ENCODE results near the gene CHRM5.
"Not testable (repeated sequence)": the region's sequence is repeated elsewhere in the genome, so short reads cannot be mapped to it uniquely, and the experiment has no call there.

Gene CHRM5

GRCh38 chr15:33985287-33985686 lies 17.0 kb downstream of the CHRM5 start:
- DNase-seq (ENCODE audit: low read depth, low spot score) = no peak
- H3K4me3 ChIP-seq (ENCODE audit: low read length) = no peak overlapping the region

GRCh38 chr15:33985751-33986150 lies 17.5 kb downstream of the CHRM5 start:
- H3K4me3 ChIP-seq (ENCODE audit: low read length) = no peak overlapping the region
- DNase-seq (ENCODE audit: low read depth, low spot score) = no peak

- no peak for DNase-seq (ENCODE audit: low read depth, low spot score)
- H3K4me3 ChIP-seq (ENCODE audit: low read length) = no peak overlapping the region
Measured at GRCh38 chr15:33987444-33987843, 19.1 kb downstream of the CHRM5 start.

DNA sequence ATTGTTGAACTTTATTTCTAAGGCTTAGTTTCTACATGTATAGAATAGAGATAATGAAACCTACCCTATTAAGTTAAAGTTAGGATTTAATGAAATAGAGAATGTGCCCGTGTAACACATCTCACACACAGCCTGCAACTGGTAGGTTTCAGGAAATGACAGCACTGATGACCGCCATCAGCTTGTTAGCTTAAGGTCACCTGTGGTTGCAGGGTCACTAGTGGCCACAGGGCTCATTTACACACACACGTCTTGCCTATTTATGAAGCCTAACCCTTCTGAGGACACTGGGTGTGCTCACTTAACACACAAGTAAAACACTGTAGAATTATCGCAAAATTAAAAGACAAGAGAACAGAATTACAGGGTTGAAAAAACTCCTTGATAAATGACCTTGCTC lies 20.1 kb downstream of the CHRM5 start:
- no peak for DNase-seq (ENCODE audit: low read depth, low spot score)
- no peak overlapping the region for H3K4me3 ChIP-seq (ENCODE audit: low read length)

GRCh38 chr15:33994005-33994615 lies 25.8 kb downstream of the CHRM5 start:
- peak; percentile 7 for DNase-seq (ENCODE audit: low read depth, low spot score)
- no peak overlapping the region for H3K4me3 ChIP-seq (ENCODE audit: low read length)

- DNase-seq (ENCODE audit: low read depth, low spot score); H3K4me3 ChIP-seq (ENCODE audit: low read length): not testable (repeated sequence)
Measured at GRCh38 chr15:33995666-33996065, 27.4 kb downstream of the CHRM5 start.

DNA sequence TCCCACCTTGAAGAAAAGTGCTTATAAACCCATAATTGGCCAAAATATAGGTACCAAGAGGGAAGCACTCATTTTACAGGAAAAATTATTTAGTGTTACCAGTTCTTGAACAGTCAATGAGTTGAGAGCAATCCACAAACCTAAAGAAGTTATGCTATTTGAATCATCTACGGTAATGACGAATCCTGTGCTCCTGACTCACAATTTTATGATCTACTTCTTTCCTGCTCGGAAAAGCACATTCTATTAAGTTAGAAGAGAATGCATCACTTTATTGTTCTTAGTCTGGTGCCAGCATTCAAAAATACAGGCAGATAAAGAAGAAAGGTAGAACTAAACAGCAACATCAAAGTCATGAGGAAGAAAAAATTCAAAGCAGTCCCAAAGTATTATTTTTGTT lies 33.2 kb downstream of the CHRM5 start:
- DNase-seq (ENCODE audit: low read depth, low spot score) = no peak
- H3K4me3 ChIP-seq (ENCODE audit: low read length) = no peak overlapping the region

DNA sequence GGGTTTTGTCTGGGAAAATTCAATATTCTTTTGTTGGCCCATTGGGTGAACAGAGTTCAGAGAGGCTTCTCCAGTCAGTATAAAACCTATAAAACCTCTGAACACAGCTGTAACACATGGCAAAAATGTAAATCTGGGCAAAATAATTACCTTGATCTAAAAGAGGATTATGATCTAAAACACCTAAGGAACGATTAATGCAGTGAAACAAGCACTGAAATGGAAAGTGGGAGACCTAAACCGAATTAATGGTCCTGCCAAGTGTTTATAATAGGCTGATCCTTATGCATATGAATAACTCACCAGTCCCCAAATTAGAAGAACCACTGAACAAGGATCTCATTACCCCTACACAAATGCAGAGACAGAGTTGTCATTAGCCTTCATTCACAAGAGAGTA lies 38.1 kb downstream of the CHRM5 start:
- H3K4me3 ChIP-seq (ENCODE audit: low read length) = no peak overlapping the region
- no peak for DNase-seq (ENCODE audit: low read depth, low spot score)

DNA sequence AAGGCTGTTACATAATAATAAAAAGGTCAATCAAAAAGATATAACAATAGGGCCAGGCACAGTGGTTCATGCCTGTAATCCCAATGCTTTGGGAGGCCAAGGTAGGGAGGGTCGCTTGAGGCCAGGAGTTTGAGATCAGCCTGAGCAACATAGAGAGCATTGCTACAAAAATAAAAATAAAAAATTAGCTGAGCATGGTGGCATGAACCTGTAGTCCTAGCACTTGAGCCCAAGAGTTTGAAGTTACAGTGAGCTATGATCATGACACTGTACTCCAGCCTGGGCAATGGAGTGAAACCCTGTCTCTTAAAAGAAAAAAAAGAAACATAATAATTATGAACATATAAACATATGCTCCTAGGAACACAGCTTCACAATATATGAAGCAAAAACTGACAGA lies 41.4 kb downstream of the CHRM5 start:
- DNase-seq (ENCODE audit: low read depth, low spot score) = no peak
- H3K4me3 ChIP-seq (ENCODE audit: low read length) = no peak overlapping the region

- no peak overlapping the region for H3K4me3 ChIP-seq (ENCODE audit: low read length)
- DNase-seq (ENCODE audit: low read depth, low spot score) = no peak
Measured at GRCh38 chr15:34010921-34011320, 42.6 kb downstream of the CHRM5 start.

DNA sequence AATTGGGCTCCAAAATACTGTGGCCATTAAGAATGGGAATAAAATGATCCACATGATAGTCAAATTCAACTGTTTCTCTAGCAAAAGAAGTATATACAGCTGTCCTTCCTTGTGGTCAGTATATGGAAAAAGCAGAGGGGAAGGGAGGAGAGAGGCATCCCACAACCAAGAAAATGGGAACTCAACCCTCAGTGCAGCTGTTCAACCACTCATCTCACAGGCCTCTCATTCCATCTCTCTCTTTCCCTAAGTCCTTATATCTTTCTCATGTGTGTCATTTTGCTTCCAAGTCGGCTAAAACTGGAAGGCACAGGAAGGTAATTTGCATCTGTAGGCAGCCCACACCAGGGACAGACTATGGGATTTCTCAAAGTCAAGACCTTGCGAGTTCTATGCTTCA lies 43.2 kb downstream of the CHRM5 start:
- no peak overlapping the region for H3K4me3 ChIP-seq (ENCODE audit: low read length)
- no peak for DNase-seq (ENCODE audit: low read depth, low spot score)

DNA sequence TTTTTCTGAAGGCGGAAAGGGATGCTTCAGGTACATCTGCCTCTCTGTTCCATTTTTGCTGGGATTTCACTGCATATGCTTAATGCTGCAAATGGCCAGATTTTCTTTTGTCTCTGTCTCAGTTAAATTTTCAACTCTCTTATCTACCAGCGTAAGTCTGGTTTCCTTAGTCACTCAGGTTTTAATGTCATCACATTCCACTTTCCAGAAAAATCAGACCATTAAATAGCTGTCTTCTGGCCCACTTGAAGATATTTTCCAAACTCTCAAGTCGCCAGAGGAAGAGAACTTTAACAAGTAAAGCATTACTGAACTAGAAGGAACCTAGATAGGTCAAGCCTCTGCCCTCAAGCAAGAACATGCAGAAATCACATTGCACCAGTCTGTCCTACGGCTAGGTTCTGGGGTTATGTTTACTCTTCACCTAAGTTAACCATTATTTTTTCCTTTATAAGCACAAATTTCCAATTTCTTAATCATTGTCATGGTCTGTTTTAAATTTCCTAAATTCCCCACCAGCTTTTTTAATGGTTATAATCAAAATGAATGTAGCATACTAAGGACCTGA lies 44.2 kb downstream of the CHRM5 start:
- no peak overlapping the region for H3K4me3 ChIP-seq (ENCODE audit: low read length)
- DNase-seq (ENCODE audit: low read depth, low spot score) = no peak

DNA sequence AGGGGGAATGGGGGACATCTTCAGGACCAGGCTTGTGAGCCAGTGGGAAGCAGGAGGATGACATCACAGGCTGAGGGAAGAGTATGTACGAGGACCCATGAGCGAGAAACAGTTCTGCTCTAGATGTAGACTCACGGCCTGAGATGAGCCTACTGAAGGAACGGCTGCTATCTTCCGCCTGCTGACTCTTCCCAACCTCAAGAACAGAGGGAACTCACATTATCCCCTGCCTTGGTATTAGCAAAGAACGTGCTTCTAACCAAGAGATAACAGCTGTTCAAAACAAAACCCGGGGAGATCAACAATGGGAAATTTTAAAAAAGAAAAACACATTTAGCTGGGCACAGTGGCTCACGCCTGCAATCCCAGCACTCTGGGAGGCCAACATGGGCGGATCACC lies 45.4 kb downstream of the CHRM5 start:
- no peak overlapping the region for H3K4me3 ChIP-seq (ENCODE audit: low read length)
- no peak for DNase-seq (ENCODE audit: low read depth, low spot score)

- DNase-seq (ENCODE audit: low read depth, low spot score) = no peak
- no peak overlapping the region for H3K4me3 ChIP-seq (ENCODE audit: low read length)
Measured at GRCh38 chr15:34014556-34014955, 46.3 kb downstream of the CHRM5 start.

DNA sequence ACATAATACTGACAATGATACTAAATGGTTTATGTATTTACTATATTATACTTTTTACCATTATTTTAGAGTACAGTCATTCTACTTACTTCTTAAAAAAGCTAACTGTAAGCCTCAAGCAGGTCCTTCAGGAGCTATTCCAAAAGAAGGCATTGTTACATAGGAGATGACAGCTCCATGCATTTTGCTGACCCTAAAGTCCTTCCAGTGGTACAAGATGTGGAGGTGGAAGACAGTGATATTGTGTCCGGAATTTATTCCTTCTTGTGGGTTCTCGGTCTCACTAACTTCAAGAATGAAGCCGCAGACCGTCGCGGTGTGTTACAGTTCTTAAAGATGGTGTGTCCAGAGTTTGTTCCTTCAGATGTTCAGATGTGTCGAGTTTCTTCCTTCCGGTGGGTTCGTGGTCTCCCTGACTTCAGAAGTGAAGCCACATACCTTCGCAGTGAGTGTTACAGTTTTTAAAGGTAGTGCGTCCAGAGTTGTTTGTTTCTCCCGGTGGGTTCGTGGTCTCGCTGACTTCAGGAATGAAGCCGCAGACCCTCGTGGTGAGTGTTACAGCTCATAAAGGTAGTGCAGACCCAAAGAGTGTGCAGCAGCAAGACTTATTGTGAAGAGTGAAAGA lies 49.8 kb downstream of the CHRM5 start:
- DNase-seq (ENCODE audit: low read depth, low spot score) = peak; percentile 60
- H3K4me3 ChIP-seq (ENCODE audit: low read length) = no peak overlapping the region

- H3K4me3 ChIP-seq (ENCODE audit: low read length); DNase-seq (ENCODE audit: low read depth, low spot score): not testable (repeated sequence)
Measured at GRCh38 chr15:34018738-34019137, 50.4 kb downstream of the CHRM5 start.

DNA sequence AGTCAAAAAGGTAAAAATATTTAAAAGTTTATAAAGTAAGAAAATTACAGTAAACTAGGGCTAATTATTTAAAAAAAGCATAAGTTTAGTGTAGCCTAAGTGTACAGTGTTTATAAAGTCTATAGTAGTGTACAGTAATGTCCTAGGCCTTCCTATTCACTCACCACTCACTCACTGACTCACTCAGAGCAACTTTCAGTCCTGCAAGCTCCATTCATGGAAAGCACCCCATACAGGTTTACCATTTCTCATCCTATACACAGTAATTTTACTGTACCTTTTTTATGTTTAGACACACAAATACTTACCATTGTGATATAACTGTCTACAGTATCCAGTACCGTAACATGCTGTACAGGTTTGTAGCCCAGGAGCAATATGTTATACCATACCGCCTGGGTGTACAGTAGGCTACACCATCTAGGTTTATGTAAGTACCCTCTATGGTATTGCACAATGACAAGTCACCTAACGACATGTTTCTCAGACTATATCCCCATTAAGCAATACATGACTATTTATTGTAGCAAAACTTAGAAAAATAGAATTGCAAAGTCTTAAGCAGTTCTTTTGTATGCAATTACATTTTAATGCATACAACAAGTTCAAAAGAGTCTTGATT lies 51.2 kb downstream of the CHRM5 start:
- DNase-seq (ENCODE audit: low read depth, low spot score) = no peak
- H3K4me3 ChIP-seq (ENCODE audit: low read length) = no peak overlapping the region

- H3K4me3 ChIP-seq (ENCODE audit: low read length) = no peak overlapping the region
Measured at GRCh38 chr15:34023907-34024306, 55.6 kb downstream of the CHRM5 start.

DNA sequence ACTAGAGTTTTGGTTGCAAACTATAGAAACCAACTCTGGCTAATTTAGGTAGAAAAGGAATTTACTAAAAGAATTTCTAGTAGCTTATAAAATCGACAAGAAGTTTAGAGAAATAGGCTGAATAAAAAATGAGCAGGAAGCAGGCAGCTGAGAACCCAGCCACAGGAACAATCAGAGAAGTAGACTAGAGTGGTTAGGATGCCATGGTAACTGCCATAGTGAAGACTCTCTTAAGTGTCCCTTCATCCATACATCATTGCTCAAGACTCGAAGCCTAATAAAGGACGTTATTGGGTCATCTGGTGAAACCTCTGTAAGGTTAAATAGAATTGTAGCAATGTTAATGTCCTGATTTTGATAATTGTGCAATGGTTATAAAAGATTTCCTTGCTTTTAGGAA lies 57.0 kb downstream of the CHRM5 start:
- no peak for DNase-seq (ENCODE audit: low read depth, low spot score)
- no peak overlapping the region for H3K4me3 ChIP-seq (ENCODE audit: low read length)

More at GRCh38 chr15:34023907-34024306, 55.6 kb downstream of the CHRM5 start:
- DNase-seq (ENCODE audit: low read depth, low spot score) = no peak

- DNase-seq (ENCODE audit: low read depth, low spot score) = no peak
- no peak overlapping the region for H3K4me3 ChIP-seq (ENCODE audit: low read length)
Measured at GRCh38 chr15:34027606-34028005, 59.3 kb downstream of the CHRM5 start.
